GM12878 (cell line): ENCODE data around the gene ASIC4. TPM values are rescaled to one million over a fixed set of nuclear protein-coding genes. Genes with fewer than 3 reads are reported as not detected.

Experiments used
- ATAC-seq: fragments of 200-7000 bp; cut with Tn5 transposase; 3 replicates; pipeline ENCODE4 v1.9.1; 2020; ENCODE audit warnings: mild to moderate bottlenecking, moderate library complexity
- BruUV-seq: library from RNA; stranded (reverse); fragments of 400-500 nt; replicated peaks from 2 replicates; lab custom pipeline; 2021; lab: Mats Ljungman, UMichigan
- CTCF ChIA-PET: fragments of 300-600 bp; sonication (Branson Sonifier 250); formaldehyde crosslinking; extraction: SDS; loops from one replicate; lab custom pipeline; 2021; ENCODE audit warnings: inconsistent platforms; lab: Yijun Ruan, JAX
- POLR2A ChIA-PET: fragments of 350-600 bp; formaldehyde crosslinking; extraction: SDS; loops from one replicate; lab custom pipeline; 2021; ENCODE audit warnings: inconsistent platforms; lab: Charles Lee
- RAD21 ChIA-PET: fragments of 300-600 bp; sonication (Branson Sonifier 250); formaldehyde crosslinking; loops from one replicate; lab custom pipeline; 2023; ENCODE audit warnings: antibody characterized with exemption; ENCODE audit not compliant: unreplicated experiment; lab: Charles Lee
- SMC1A ChIA-PET: fragments of 300-600 bp; sonication (Branson Sonifier 250); formaldehyde crosslinking; loops from one replicate; lab custom pipeline; 2023; ENCODE audit not compliant: unreplicated experiment, uncharacterized antibody; lab: Charles Lee
- DNase-seq: peaks from one replicate; pipeline ENCODE4 v3.0.0-alpha.2; 2011; ENCODE audit warnings: low read depth, low spot score
- FAIRE-seq: peaks from 3 replicates; lab custom pipeline; 2011; peaks lifted over from hg19 to GRCh38; lab: Jason Lieb, UNC
- H2AFZ ChIP-seq: 2 replicates; pipeline ENCODE4 v1.6.0; 2011; ENCODE audit warnings: low read depth, low read length, control low read depth; ENCODE audit not compliant: control insufficient read depth
- H3K27ac ChIP-seq: 2 replicates; pipeline ENCODE4 v1.5.1; 2011; ENCODE audit warnings: control low read depth; ENCODE audit not compliant: control insufficient read depth, insufficient read depth
- H3K27me3 ChIP-seq, 2 experiments: replicated peaks in 1 of 2; 2 replicates each; pipeline versions ENCODE4 v1.6.0 to v1.6.1; 2011; ENCODE audit warnings: low read length in 1 of 2; ENCODE audit not compliant: control insufficient read depth in 2 of 2, insufficient read depth in 2 of 2
- H3K36me3 ChIP-seq, 2 experiments: 2 replicates each; pipeline ENCODE4 v1.5.1; 2011; ENCODE audit warnings: low read length in 1 of 2; ENCODE audit not compliant: control insufficient read depth in 2 of 2, insufficient read depth in 2 of 2
- H3K4me1 ChIP-seq: 2 replicates; pipeline ENCODE4 v1.6.1; 2011; ENCODE audit warnings: mild to moderate bottlenecking, low read length, moderate library complexity, mixed read lengths; ENCODE audit not compliant: control insufficient read depth, insufficient read depth
- H3K4me2 ChIP-seq: 2 replicates; pipeline ENCODE4 v1.6.0; 2011; ENCODE audit warnings: control low read depth; ENCODE audit not compliant: control insufficient read depth, insufficient read depth
- H3K4me3 ChIP-seq: fragments of 200-600 bp; sonication (generic); 2 replicates; pipeline ENCODE4 v1.5.1; 2016
- H3K79me2 ChIP-seq: 2 replicates; pipeline ENCODE4 v1.6.0; 2011; ENCODE audit warnings: low read length; ENCODE audit not compliant: control insufficient read depth, insufficient read depth
- H3K9ac ChIP-seq: 2 replicates; pipeline ENCODE4 v1.8.0; 2011; ENCODE audit warnings: low read length, control low read depth, mixed read lengths; ENCODE audit not compliant: control insufficient read depth, insufficient read depth
- H3K9me3 ChIP-seq: replicated peaks from 3 replicates; pipeline ENCODE4 v1.5.1; 2011; ENCODE audit warnings: mild to moderate bottlenecking, low read length; ENCODE audit not compliant: control insufficient read depth, insufficient read depth
- H4K20me1 ChIP-seq: 2 replicates; pipeline ENCODE4 v1.6.0; 2011; ENCODE audit not compliant: control insufficient read depth, insufficient read depth
- ASH2L ChIP-seq: fragments of 300-600, 200-600 bp; sonication (generic); IDR thresholded peaks from 2 replicates; pipeline ENCODE4 v1.6.1; 2017; ENCODE audit warnings: low read depth, mild to moderate bottlenecking, borderline replicate concordance
- CREB1 ChIP-seq: IDR thresholded peaks from 2 replicates; pipeline ENCODE4 v1.6.1; 2012; ENCODE audit warnings: low read depth, mild to moderate bottlenecking, inconsistent platforms
- HCFC1 ChIP-seq: fragments of 150-350 bp; IDR thresholded peaks from 2 replicates; pipeline ENCODE4 v1.6.1; 2014; ENCODE audit warnings: low read length
- IRF4 ChIP-seq: IDR thresholded peaks from 2 replicates; pipeline ENCODE4 v1.6.1; 2011; ENCODE audit warnings: low read depth, low read length
- JUND ChIP-seq: IDR thresholded peaks from 2 replicates; pipeline ENCODE4 v1.6.1; 2012; ENCODE audit warnings: low read depth, mild to moderate bottlenecking, low read length, improper control_type of control experiment, moderate library complexity
- NBN ChIP-seq: fragments of 450-650 bp; IDR thresholded peaks from 2 replicates; pipeline ENCODE4 v1.6.1; 2016
- NR2C1 ChIP-seq: fragments of 450-650 bp; IDR thresholded peaks from 2 replicates; pipeline ENCODE4 v1.6.1; 2017; ENCODE audit warnings: antibody characterized with exemption, mild to moderate bottlenecking, moderate library complexity
- NR2F1 ChIP-seq: fragments of 450-650 bp; conservative IDR thresholded peaks from 2 replicates; pipeline ENCODE4 v1.6.1; 2017; ENCODE audit warnings: mild to moderate bottlenecking
- NRF1 ChIP-seq: conservative IDR thresholded peaks from 2 replicates; pipeline ENCODE4 v1.6.1; 2011; ENCODE audit warnings: mild to moderate bottlenecking, low read depth, low read length, improper control_type of control experiment
- SPI1 ChIP-seq: IDR thresholded peaks from 2 replicates; pipeline ENCODE4 v1.6.1; 2011; ENCODE audit warnings: low read depth, mild to moderate bottlenecking, low read length, moderate library complexity, borderline replicate concordance; ENCODE audit not compliant: insufficient read depth
- TBL1XR1 ChIP-seq: IDR thresholded peaks from 2 replicates; pipeline ENCODE4 v1.6.1; 2012; ENCODE audit warnings: low read depth, low read length, improper control_type of control experiment
- ZNF24 ChIP-seq: fragments of 450-650 bp; IDR thresholded peaks from 2 replicates; pipeline ENCODE4 v1.6.1; 2017; ENCODE audit warnings: antibody characterized with exemption, mild to moderate bottlenecking
- WGBS: methylation state at CpG from one replicate; pipeline ENCODE4 v1.1.6; 2016; ENCODE audit warnings: low lambda C conversion rate; ENCODE audit not compliant: insufficient replicate concordance, insufficient coverage; ENCODE audit errors: missing lambda C conversion rate; 5-methylcytosine and 5-hydroxymethylcytosine counted together
- in situ Hi-C: fragments of 300-500 bp; cut with MboI; formaldehyde crosslinking; loops from 9 replicates; pipeline ENCODE4 v1.14.3; 2018; ENCODE audit warnings: mixed read lengths
- intact Hi-C: fragments of 100-400 bp; cut with micrococcal nuclease; formaldehyde crosslinking; loops from one replicate; pipeline ENCODE4 v1.14.2; 2022; ENCODE audit not compliant: unreplicated experiment
- polyA plus RNA-seq, 11 experiments: library from polyadenylated mRNA; depleted of rRNA in 4 of 11; unstranded in 6 of 11; stranded (reverse) in 5 of 11; fragments of >200 nt; fragmentation: Nextera tagmentation in 4 of 11; fragmentation: Illumina TruSeq in 1 of 11; extraction: Ambion mirVana in 4 of 11; extraction: Trizol in 1 of 11; gene quantifications; 1 replicate in 1 of 11; 2 replicates in 10 of 11; pipeline versions ENCODE4 v1.2.1 to v1.2.3, GENCODE V29; 2011 to 2016; ENCODE audit warnings: inconsistent platforms in 2 of 11, missing spikeins in 2 of 11, low read depth in 1 of 11
- total RNA-seq, 4 experiments: library from RNA; depleted of rRNA in 3 of 4; stranded (reverse); fragments of >200 nt in 3 of 4; fragmentation: Illumina TruSeq in 1 of 4; extraction: Trizol in 1 of 4; gene quantifications; 2 replicates each; pipeline versions ENCODE4 v1.2.1 to v1.2.3, GENCODE V29; 2013 to 2021
- TF ChIP-seq, protein P1 (sequence below): fragments of 450-650 bp; formaldehyde crosslinking; IDR thresholded peaks from 2 replicates; pipeline ENCODE4 v1.5.0; 2022; ENCODE audit warnings: mild to moderate bottlenecking, missing genetic modification characterization
- TF ChIP-seq, protein P2 (sequence below): fragments of 450-650 bp; IDR thresholded peaks from 2 replicates; pipeline ENCODE4 v1.6.1; 2017; ENCODE audit warnings: borderline replicate concordance

ASIC4 gene
- total and polyA plus RNA-seq, 10 of the 15 experiments (the other 5 are each of a cell fraction or from before 2014, with no cell fraction given), result 0.01 TPM; not detected in 9

DNA sequence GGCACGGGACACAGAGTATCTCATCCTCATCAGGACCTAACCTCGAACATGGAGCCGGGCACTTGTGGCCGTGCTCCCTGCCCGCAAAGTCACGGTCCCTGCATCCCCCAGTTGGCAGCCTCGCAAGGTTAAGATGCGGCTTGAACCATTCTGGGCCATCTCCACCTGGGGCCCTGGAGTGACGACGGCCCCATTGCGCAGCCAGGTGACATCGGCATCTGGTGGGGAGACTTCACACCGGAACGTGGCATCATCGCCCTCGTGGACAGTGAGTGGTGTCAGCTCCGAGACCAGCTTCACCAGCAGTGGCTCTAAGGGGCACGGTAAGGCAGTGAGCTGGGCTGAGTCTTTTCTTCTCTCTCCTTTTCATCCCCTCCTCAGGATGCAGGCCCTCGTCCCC, 42.1 kb downstream of the ASIC4 start:
- ChIA-PET SMC1A (no interaction called here), POLR2A (no interaction called here), RAD21 (no interaction called here), CTCF (no interaction called here)
- Histone ChIP-seq H3K4me2 (no peak overlapping the region), H4K20me1 (no peaks in the 10 kb centered on the region), H3K4me3 (no peak overlapping the region), H3K9me3 (no peaks in the 10 kb centered on the region; the same call in 2 of the 3 replicates), H3K79me2 (no peaks in the 10 kb centered on the region), H3K4me1 (no peaks in the 10 kb centered on the region; the same call in 1 of the 2 replicates), H3K27me3 (peaks cover 0 to 3% of the 10 kb centered on the region in 2 experiments; a peak in 3 of 4 replicates), H3K36me3 (no peaks in the 10 kb centered on the region), H3K27ac (no peak overlapping the region), H3K9ac (no peak overlapping the region), H2AFZ (no peak overlapping the region)
- WGBS, result 48% methylated on average over 19 of the region's 19 CpGs
- no peak for FAIRE-seq
- BruUV-seq, result no TSS peak
- no peak for TF ChIP-seq NRF1
- no peak for TF ChIP-seq NBN
- TF ChIP-seq JUND, result no peak
- TF ChIP-seq NR2C1, result no peak
- TF ChIP-seq IRF4, result no peak
- TF ChIP-seq, protein P1, sequence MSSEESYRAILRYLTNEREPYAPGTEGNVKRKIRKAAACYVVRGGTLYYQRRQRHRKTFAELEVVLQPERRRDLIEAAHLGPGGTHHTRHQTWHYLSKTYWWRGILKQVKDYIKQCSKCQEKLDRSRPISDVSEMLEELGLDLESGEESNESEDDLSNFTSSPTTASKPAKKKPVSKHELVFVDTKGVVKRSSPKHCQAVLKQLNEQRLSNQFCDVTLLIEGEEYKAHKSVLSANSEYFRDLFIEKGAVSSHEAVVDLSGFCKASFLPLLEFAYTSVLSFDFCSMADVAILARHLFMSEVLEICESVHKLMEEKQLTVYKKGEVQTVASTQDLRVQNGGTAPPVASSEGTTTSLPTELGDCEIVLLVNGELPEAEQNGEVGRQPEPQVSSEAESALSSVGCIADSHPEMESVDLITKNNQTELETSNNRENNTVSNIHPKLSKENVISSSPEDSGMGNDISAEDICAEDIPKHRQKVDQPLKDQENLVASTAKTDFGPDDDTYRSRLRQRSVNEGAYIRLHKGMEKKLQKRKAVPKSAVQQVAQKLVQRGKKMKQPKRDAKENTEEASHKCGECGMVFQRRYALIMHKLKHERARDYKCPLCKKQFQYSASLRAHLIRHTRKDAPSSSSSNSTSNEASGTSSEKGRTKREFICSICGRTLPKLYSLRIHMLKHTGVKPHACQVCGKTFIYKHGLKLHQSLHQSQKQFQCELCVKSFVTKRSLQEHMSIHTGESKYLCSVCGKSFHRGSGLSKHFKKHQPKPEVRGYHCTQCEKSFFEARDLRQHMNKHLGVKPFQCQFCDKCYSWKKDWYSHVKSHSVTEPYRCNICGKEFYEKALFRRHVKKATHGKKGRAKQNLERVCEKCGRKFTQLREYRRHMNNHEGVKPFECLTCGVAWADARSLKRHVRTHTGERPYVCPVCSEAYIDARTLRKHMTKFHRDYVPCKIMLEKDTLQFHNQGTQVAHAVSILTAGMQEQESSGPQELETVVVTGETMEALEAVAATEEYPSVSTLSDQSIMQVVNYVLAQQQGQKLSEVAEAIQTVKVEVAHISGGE, result no peak
- no peak for TF ChIP-seq ZNF24
- TF ChIP-seq, protein P2, sequence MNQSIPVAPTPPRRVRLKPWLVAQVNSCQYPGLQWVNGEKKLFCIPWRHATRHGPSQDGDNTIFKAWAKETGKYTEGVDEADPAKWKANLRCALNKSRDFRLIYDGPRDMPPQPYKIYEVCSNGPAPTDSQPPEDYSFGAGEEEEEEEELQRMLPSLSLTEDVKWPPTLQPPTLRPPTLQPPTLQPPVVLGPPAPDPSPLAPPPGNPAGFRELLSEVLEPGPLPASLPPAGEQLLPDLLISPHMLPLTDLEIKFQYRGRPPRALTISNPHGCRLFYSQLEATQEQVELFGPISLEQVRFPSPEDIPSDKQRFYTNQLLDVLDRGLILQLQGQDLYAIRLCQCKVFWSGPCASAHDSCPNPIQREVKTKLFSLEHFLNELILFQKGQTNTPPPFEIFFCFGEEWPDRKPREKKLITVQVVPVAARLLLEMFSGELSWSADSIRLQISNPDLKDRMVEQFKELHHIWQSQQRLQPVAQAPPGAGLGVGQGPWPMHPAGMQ, result no peak
- no peak for TF ChIP-seq ASH2L
- TF ChIP-seq SPI1, result no peak
- no peak for TF ChIP-seq TBL1XR1
- no peak for TF ChIP-seq NR2F1
- TF ChIP-seq CREB1, result no peak
- TF ChIP-seq HCFC1, result no peak
- no peak for DNase-seq
- intact Hi-C loops, result no loop called here
- in situ Hi-C loops, result no loop called here
- no peak for ATAC-seq
